NCI-H82 (cell line): ENCODE results near the gene NBAS.

ENCODE experiments used
- DNase-seq: peaks from one replicate; lab custom pipeline; 2025; lab: John Stamatoyannopoulos, UW

Gene NBAS

GRCh38 chr2:15306706-15307105 lies 254.4 kb downstream of the NBAS start:
- no peak for DNase-seq

- DNase-seq: peak; percentile 23
Measured at GRCh38 chr2:15303874-15304273, 257.3 kb downstream of the NBAS start.

- no peak for DNase-seq
Measured at GRCh38 chr2:15302154-15302553, 259.0 kb downstream of the NBAS start.

GRCh38 chr2:15300624-15301573 lies 260.2 kb downstream of the NBAS start:
- no peak for DNase-seq

GRCh38 chr2:15299904-15300520 lies 261.1 kb downstream of the NBAS start:
- no peak for DNase-seq

GRCh38 chr2:15298770-15299169 lies 262.4 kb downstream of the NBAS start:
- DNase-seq: no peak

- peak; percentile 82 for DNase-seq
Measured at GRCh38 chr2:15293262-15293937, 267.7 kb downstream of the NBAS start.

- no peak for DNase-seq
Measured at GRCh38 chr2:15287447-15288184, 273.5 kb downstream of the NBAS start.

- DNase-seq: no peak
Measured at GRCh38 chr2:15284614-15285013, 276.5 kb downstream of the NBAS start.

GRCh38 chr2:15281681-15282080 lies 279.5 kb downstream of the NBAS start:
- no peak for DNase-seq

- DNase-seq: no peak
Measured at GRCh38 chr2:15279201-15279876, 281.8 kb downstream of the NBAS start.

GRCh38 chr2:15278296-15278695 lies 282.8 kb downstream of the NBAS start:
- no peak for DNase-seq

GRCh38 chr2:15275346-15275745 lies 285.8 kb downstream of the NBAS start:
- peak; percentile 50 for DNase-seq

GRCh38 chr2:15273452-15273851 lies 287.7 kb downstream of the NBAS start:
- no peak for DNase-seq

- no peak for DNase-seq
Measured at GRCh38 chr2:15272942-15273341, 288.2 kb downstream of the NBAS start.

GRCh38 chr2:15271941-15272542 lies 289.1 kb downstream of the NBAS start:
- DNase-seq: no peak

GRCh38 chr2:15271276-15271675 lies 289.9 kb downstream of the NBAS start:
- no peak for DNase-seq

- DNase-seq: peak; percentile 3
Measured at GRCh38 chr2:15269043-15269442, 292.1 kb downstream of the NBAS start.

GRCh38 chr2:15265889-15266288 lies 295.2 kb downstream of the NBAS start:
- DNase-seq: no peak

- DNase-seq: no peak
Measured at GRCh38 chr2:15263976-15264685, 297.0 kb downstream of the NBAS start.
